ENCODE measurements around the gene TRPC1.

- TF ChIP-seq POLR2AphosphoS5 (IDR thresholded peaks at IDR 0.05) (no peak), CTCF (IDR thresholded peaks at IDR 0.05) (no peak), EP300 (IDR thresholded peaks at IDR 0.05) (no peak)
Measured at GRCh38 chr3:142779591-142779990, 55.8 kb downstream of the TRPC1 start.
